ENCODE data around the gene SMIM13. TPM values are rescaled to one million over a fixed set of nuclear protein-coding genes. Genes with fewer than 3 reads are reported as not detected.

The SMIM13 gene
- total RNA-seq, 2 donors from 2014 or later: 7.5 to 8.4 TPM

- ATAC-seq (ENCODE audit: insufficient number of reproducible peaks, low FRiP score, low read depth): no peak
- TF ChIP-seq, protein P1, sequence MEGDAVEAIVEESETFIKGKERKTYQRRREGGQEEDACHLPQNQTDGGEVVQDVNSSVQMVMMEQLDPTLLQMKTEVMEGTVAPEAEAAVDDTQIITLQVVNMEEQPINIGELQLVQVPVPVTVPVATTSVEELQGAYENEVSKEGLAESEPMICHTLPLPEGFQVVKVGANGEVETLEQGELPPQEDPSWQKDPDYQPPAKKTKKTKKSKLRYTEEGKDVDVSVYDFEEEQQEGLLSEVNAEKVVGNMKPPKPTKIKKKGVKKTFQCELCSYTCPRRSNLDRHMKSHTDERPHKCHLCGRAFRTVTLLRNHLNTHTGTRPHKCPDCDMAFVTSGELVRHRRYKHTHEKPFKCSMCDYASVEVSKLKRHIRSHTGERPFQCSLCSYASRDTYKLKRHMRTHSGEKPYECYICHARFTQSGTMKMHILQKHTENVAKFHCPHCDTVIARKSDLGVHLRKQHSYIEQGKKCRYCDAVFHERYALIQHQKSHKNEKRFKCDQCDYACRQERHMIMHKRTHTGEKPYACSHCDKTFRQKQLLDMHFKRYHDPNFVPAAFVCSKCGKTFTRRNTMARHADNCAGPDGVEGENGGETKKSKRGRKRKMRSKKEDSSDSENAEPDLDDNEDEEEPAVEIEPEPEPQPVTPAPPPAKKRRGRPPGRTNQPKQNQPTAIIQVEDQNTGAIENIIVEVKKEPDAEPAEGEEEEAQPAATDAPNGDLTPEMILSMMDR (IDR thresholded peaks at IDR 0.05): no peak
These were observed 78.3 kb downstream of the SMIM13 start for GRCh38 chr6:11171952-11172351.

GRCh38 chr6:11172501-11173327 is 79.1 kb downstream of the SMIM13 start:
- ATAC-seq (ENCODE audit: insufficient number of reproducible peaks, low FRiP score, low read depth) (peak; percentile 40), DNase-seq (ENCODE audit: low spot score) (no peak)
- Histone ChIP-seq H3K27me3 (replicated peaks; ENCODE audit: insufficient read depth) (no peaks in the 10 kb centered on the region), H3K4me1 (ENCODE audit: control insufficient read depth in 1 of 2, low read depth in 2 of 2) (peaks cover 5 to 7% of the 10 kb centered on the region in 2 donors), H3K27ac (no peak overlapping the region), H3K9me3 (no peaks in the 10 kb centered on the region), H3K4me3 (peak overlapping the region; percentile 31), H3K36me3 (no peaks in the 10 kb centered on the region)
- TF ChIP-seq, protein P1 (IDR thresholded peaks at IDR 0.05): peak; percentile 88

More at GRCh38 chr6:11171952-11172351, 78.3 kb downstream of the SMIM13 start:
- Histone ChIP-seq H3K27ac (no peak overlapping the region), H3K4me3 (no peak overlapping the region), H3K27me3 (replicated peaks; ENCODE audit: insufficient read depth) (no peaks in the 10 kb centered on the region), H3K36me3 (no peaks in the 10 kb centered on the region), H3K4me1 (ENCODE audit: control insufficient read depth in 1 of 2, low read depth in 2 of 2) (peaks cover 5 to 7% of the 10 kb centered on the region in 2 donors), H3K9me3 (no peaks in the 10 kb centered on the region)
- no peak for DNase-seq (ENCODE audit: low spot score)

GRCh38 chr6:11174242-11174611 is 80.6 kb downstream of the SMIM13 start:
- TF ChIP-seq, protein P1 (IDR thresholded peaks at IDR 0.05): no peak
- Histone ChIP-seq H3K27me3 (replicated peaks; ENCODE audit: insufficient read depth) (no peaks in the 10 kb centered on the region), H3K4me1 (ENCODE audit: control insufficient read depth in 1 of 2, low read depth in 2 of 2) (peaks cover 5 to 7% of the 10 kb centered on the region in 2 donors), H3K9me3 (no peaks in the 10 kb centered on the region), H3K36me3 (no peaks in the 10 kb centered on the region), H3K4me3 (no peak overlapping the region), H3K27ac (no peak overlapping the region)
- no peak for DNase-seq (ENCODE audit: low spot score)
- ATAC-seq (ENCODE audit: insufficient number of reproducible peaks, low FRiP score, low read depth): no peak

DNA sequence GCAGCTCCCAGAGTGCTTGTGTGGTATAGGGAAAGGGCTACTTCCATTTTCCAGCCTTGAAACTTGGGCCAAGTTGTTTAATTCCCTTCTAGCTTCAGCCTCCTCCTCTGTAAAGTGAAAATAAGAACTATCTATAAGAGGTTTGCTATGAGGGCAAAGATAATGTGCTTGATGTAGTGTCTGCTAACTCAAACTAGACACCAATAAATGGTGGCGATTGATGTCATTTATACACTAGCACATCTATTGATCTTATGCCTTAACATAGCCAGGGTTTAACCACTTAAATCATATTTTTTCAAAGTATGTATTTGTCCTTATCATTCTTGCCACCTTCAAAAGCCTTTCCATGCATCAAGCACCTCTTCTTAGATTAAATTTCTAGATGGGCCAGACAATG is 83.6 kb downstream of the SMIM13 start:
- Histone ChIP-seq H3K27me3 (replicated peaks; ENCODE audit: insufficient read depth) (no peaks in the 10 kb centered on the region), H3K27ac (no peak overlapping the region), H3K4me3 (no peak overlapping the region), H3K36me3 (no peaks in the 10 kb centered on the region), H3K9me3 (no peaks in the 10 kb centered on the region), H3K4me1 (ENCODE audit: control insufficient read depth in 1 of 2, low read depth in 2 of 2) (peaks cover 5 to 6% of the 10 kb centered on the region in 2 donors)
- DNase-seq (ENCODE audit: low spot score) (no peak), ATAC-seq (ENCODE audit: insufficient number of reproducible peaks, low FRiP score, low read depth) (no peak)
- TF ChIP-seq, protein P1 (IDR thresholded peaks at IDR 0.05): no peak

- Histone ChIP-seq H3K4me3 (no peak overlapping the region), H3K9me3 (no peaks in the 10 kb centered on the region), H3K4me1 (ENCODE audit: control insufficient read depth in 1 of 2, low read depth in 2 of 2) (no peaks in the 10 kb centered on the region), H3K27me3 (replicated peaks; ENCODE audit: insufficient read depth) (no peaks in the 10 kb centered on the region), H3K36me3 (peaks cover 8% of the 10 kb centered on the region), H3K27ac (no peak overlapping the region)
- no peak for DNase-seq (ENCODE audit: low spot score)
- ATAC-seq (ENCODE audit: insufficient number of reproducible peaks, low FRiP score, low read depth): no peak
- TF ChIP-seq, protein P1 (IDR thresholded peaks at IDR 0.05): no peak
These were observed 85.4 kb downstream of the SMIM13 start for GRCh38 chr6:11179088-11179418.
